Right cardiac atrium (tissue), 5 donors: Measurements from ENCODE around the gene CNGA3. TPM values are rescaled to one million over a fixed set of nuclear protein-coding genes. Genes with fewer than 3 reads are reported as not detected.
A peak's percentile ranks its signal among the peaks of the same experiment; 100 is the strongest.
"Not testable (repeated sequence)": the region's sequence is repeated elsewhere in the genome, so short reads cannot be mapped to it uniquely, and the experiment has no call there.

Experiments
- ATAC-seq, 2 donors: fragments of 200-7000 bp; cut with Tn5 transposase; one replicate each; pipeline versions ENCODE4 v1.8.0 to v1.9.1; 2020; ENCODE audit warnings: moderate library complexity in 2 of 2, mild to moderate bottlenecking in 1 of 2
- DNase-seq, 3 donors: peaks; one replicate each; pipeline ENCODE4 v3.0.0-alpha.2; 2020
- H3K27ac ChIP-seq: one replicate; pipeline ENCODE4 v1.5.1; 2013; ENCODE audit warnings: mild to moderate bottlenecking, low read length, control low read depth, moderate library complexity
- H3K27me3 ChIP-seq: one replicate; pipeline ENCODE4 v1.6.1; 2013; ENCODE audit not compliant: control insufficient read depth, insufficient read depth
- H3K4me1 ChIP-seq: one replicate; pipeline ENCODE4 v1.6.1; 2013; ENCODE audit warnings: low read length; ENCODE audit not compliant: control insufficient read depth, insufficient read depth
- H3K4me3 ChIP-seq: one replicate; pipeline ENCODE4 v1.5.1; 2013; ENCODE audit warnings: low read length, control low read depth
- H3K9me3 ChIP-seq: one replicate; pipeline ENCODE4 v1.6.1; 2013; ENCODE audit warnings: low read length; ENCODE audit not compliant: control insufficient read depth
- WGBS: extraction: QIAGEN DNeasy Blood & Tissue Kit; methylation state at CpG from one replicate; pipeline ENCODE4 v1.1.7; 2013; 5-methylcytosine and 5-hydroxymethylcytosine counted together
- intact Hi-C, 4 donors: fragments of 100-400 bp; cut with DNase I; formaldehyde crosslinking; loops; one replicate each; pipeline versions ENCODE4 v1.11.0 to v1.14.0; 2022 to 2023
- long read RNA-seq, 4 donors: library from polyadenylated mRNA; unstranded; transcript quantifications; one replicate each; pipeline ENCODE4 v2.0.0, GENCODE V29; 2020 to 2021
- polyA plus RNA-seq: library from polyadenylated mRNA; stranded (reverse); fragments of 200-250 nt; gene quantifications from one replicate; pipeline ENCODE4 v1.2.3, GENCODE V29; 2013
- total RNA-seq, 4 donors: library from RNA; stranded (reverse); fragmentation: NEBNext Ultra II Directional; extraction: Animal tissue kit (Norgen Biotek cat#: 25700); gene quantifications; one replicate each; pipeline ENCODE4 v1.2.1, GENCODE V29; 2021
- donor health status: healthy with polysubstance abuse.
- donor health status: DM: no; HTN: yes; CAD: no.
- donor health status: DM: no; HTN: no; CAD: no.
- donor health status: DM: no; HTN: yes; CAD: no; lungs with severe emphysema.
- donor health status: DM: yes; HTN: yes; CAD: no.

CNGA3 gene
- total RNA-seq (not detected), polyA plus RNA-seq (not detected)
- long read RNA-seq, donor 1: 0 reads
- long read RNA-seq, donor 2: 0 reads
- long read RNA-seq, donor 3: 0 reads
- long read RNA-seq, donor 4: 0 reads

- Histone ChIP-seq H3K27me3 (no peaks in the 10 kb centered on the region), H3K27ac (no peak within 1 kb of the TSS), H3K9me3 (no peaks in the 10 kb centered on the region), H3K4me3 (no peak within 1 kb of the TSS), H3K4me1 (no peaks in the 10 kb centered on the region)
- ATAC-seq (peak; percentile 57 to 59), DNase-seq (peak; percentile 14 to 62 (median 61))
- intact Hi-C loops: no loop called here
- WGBS: 3% methylated on average over 72 of the region's 72 CpGs
These were observed at the start of gene CNGA3 for GRCh38 chr2:98346311-98347236. TSS of gene CNGA3 (plus strand) at chr2:98346456. CDS start at chr2:98369976, 23,520 bp downstream.

GRCh38 chr2:98297817-98298682, 48.2 kb upstream of the CNGA3 start:
- H3K4me1 ChIP-seq: no peaks in the 10 kb centered on the region
- H3K4me3 ChIP-seq: no peak overlapping the region
- WGBS: 66% methylated on average over 12 of the region's 12 CpGs
- no peaks in the 10 kb centered on the region for H3K9me3 ChIP-seq
- no peak for ATAC-seq
- no peaks in the 10 kb centered on the region for H3K27me3 ChIP-seq
- H3K27ac ChIP-seq: no peak overlapping the region
- DNase-seq: no peak
- intact Hi-C loops: no loop called here

- Histone ChIP-seq H3K27ac (no peak overlapping the region), H3K9me3 (no peaks in the 10 kb centered on the region), H3K4me1 (no peaks in the 10 kb centered on the region), H3K4me3 (no peak overlapping the region), H3K27me3 (no peaks in the 10 kb centered on the region)
- ATAC-seq (no peak), DNase-seq (no peak)
- 55% methylated on average over 6 of the region's 6 CpGs for WGBS
- intact Hi-C loops: no loop called here
These were observed 47.5 kb upstream of the CNGA3 start for GRCh38 chr2:98298683-98299164.

- intact Hi-C loops: no loop called here
- no peak for ATAC-seq
- no peak overlapping the region for H3K4me3 ChIP-seq
These were observed 46.9 kb upstream of the CNGA3 start for GRCh38 chr2:98299211-98299905.

GRCh38 chr2:98300141-98300874, 45.9 kb upstream of the CNGA3 start:
- ATAC-seq (no peak), DNase-seq (no peak)
- no peaks in the 10 kb centered on the region for H3K27me3 ChIP-seq
- no peaks in the 10 kb centered on the region for H3K9me3 ChIP-seq
- intact Hi-C loops: no loop called here
- H3K4me1 ChIP-seq: no peaks in the 10 kb centered on the region
- no peak overlapping the region for H3K4me3 ChIP-seq
- 92% methylated on average over 12 of the region's 12 CpGs for WGBS
- no peak overlapping the region for H3K27ac ChIP-seq

More at GRCh38 chr2:98299211-98299905, 46.9 kb upstream of the CNGA3 start:
- H3K9me3 ChIP-seq: no peaks in the 10 kb centered on the region
- 70% methylated on average over 8 of the region's 8 CpGs for WGBS
- H3K4me1 ChIP-seq: no peaks in the 10 kb centered on the region
- DNase-seq: no peak
- H3K27me3 ChIP-seq: no peaks in the 10 kb centered on the region
- no peak overlapping the region for H3K27ac ChIP-seq

GRCh38 chr2:98301469-98301868, 44.8 kb upstream of the CNGA3 start:
- no peak for ATAC-seq
- H3K27ac ChIP-seq: no peak overlapping the region
- H3K4me3 ChIP-seq: no peak overlapping the region
- intact Hi-C loops: no loop called here
- no peaks in the 10 kb centered on the region for H3K9me3 ChIP-seq
- no peaks in the 10 kb centered on the region for H3K27me3 ChIP-seq
- H3K4me1 ChIP-seq: no peaks in the 10 kb centered on the region
- no peak for DNase-seq
- WGBS: 68% methylated on average over 5 of the region's 5 CpGs

- H3K27ac ChIP-seq, H3K27me3 ChIP-seq, H3K4me1 ChIP-seq, ATAC-seq, H3K4me3 ChIP-seq, H3K9me3 ChIP-seq, intact Hi-C loops, DNase-seq: not testable (repeated sequence)
- WGBS: 81% methylated on average over 9 of the region's 9 CpGs
These were observed 39.0 kb upstream of the CNGA3 start for GRCh38 chr2:98307131-98307696.

- no peak overlapping the region for H3K4me3 ChIP-seq
These were observed 38.2 kb upstream of the CNGA3 start for GRCh38 chr2:98308068-98308467.

GRCh38 chr2:98308532-98308931, 37.7 kb upstream of the CNGA3 start:
- 85% methylated on average over 4 of the region's 4 CpGs for WGBS
- H3K27ac ChIP-seq: no peak overlapping the region
- no peak overlapping the region for H3K4me3 ChIP-seq
- ATAC-seq: no peak
- H3K9me3 ChIP-seq: no peaks in the 10 kb centered on the region
- intact Hi-C loops: no loop called here
- DNase-seq: no peak
- H3K27me3 ChIP-seq: no peaks in the 10 kb centered on the region
- no peaks in the 10 kb centered on the region for H3K4me1 ChIP-seq

More at GRCh38 chr2:98308068-98308467, 38.2 kb upstream of the CNGA3 start:
- Histone ChIP-seq H3K4me1 (no peaks in the 10 kb centered on the region), H3K9me3 (no peaks in the 10 kb centered on the region), H3K27ac (no peak overlapping the region), H3K27me3 (no peaks in the 10 kb centered on the region)
- 61% methylated on average over 8 of the region's 8 CpGs for WGBS
- ATAC-seq: no peak
- intact Hi-C loops: no loop called here
- DNase-seq: no peak

GRCh38 chr2:98309580-98309979, 36.7 kb upstream of the CNGA3 start:
- WGBS: 83% methylated on average over 11 of the region's 11 CpGs
- ATAC-seq: no peak
- no peak overlapping the region for H3K4me3 ChIP-seq
- no peak for DNase-seq
- H3K27ac ChIP-seq: no peak overlapping the region
- no peaks in the 10 kb centered on the region for H3K9me3 ChIP-seq
- intact Hi-C loops: no loop called here
- H3K27me3 ChIP-seq: no peaks in the 10 kb centered on the region
- no peaks in the 10 kb centered on the region for H3K4me1 ChIP-seq
